ENCODE results near the gene SPA17.

The SPA17 gene

GRCh38 chr11:124662106-124662505 lies 11.6 kb upstream of the SPA17 start:
- no peak for DNase-seq (ENCODE audit: low read depth in 2 of 2, low spot score in 1 of 2)

- no peak for DNase-seq (ENCODE audit: low read depth in 2 of 2, low spot score in 1 of 2)
Measured at GRCh38 chr11:124663861-124664260, 9.8 kb upstream of the SPA17 start.

- DNase-seq (ENCODE audit: low read depth in 2 of 2, low spot score in 1 of 2), result no peak
Measured at GRCh38 chr11:124667601-124668000, 6.1 kb upstream of the SPA17 start.

- no peak for DNase-seq (ENCODE audit: low read depth in 2 of 2, low spot score in 1 of 2)
Measured at GRCh38 chr11:124669193-124669592, 4.5 kb upstream of the SPA17 start.

- DNase-seq (ENCODE audit: low read depth in 2 of 2, low spot score in 1 of 2), result no peak
Measured at GRCh38 chr11:124670732-124671131, 3.0 kb upstream of the SPA17 start.

- no peak for DNase-seq (ENCODE audit: low read depth in 2 of 2, low spot score in 1 of 2)
Measured at GRCh38 chr11:124672536-124673215, 1.0 kb upstream of the SPA17 start.

GRCh38 chr11:124674168-124674517 lies 439 bp downstream of the SPA17 start:
- DNase-seq (ENCODE audit: low read depth in 2 of 2, low spot score in 1 of 2), result no peak

GRCh38 chr11:124674571-124674970 lies 867 bp downstream of the SPA17 start:
- DNase-seq (ENCODE audit: low read depth in 2 of 2, low spot score in 1 of 2), result no peak

- no peak for DNase-seq (ENCODE audit: low read depth in 2 of 2, low spot score in 1 of 2)
Measured at GRCh38 chr11:124676386-124676785, 2.7 kb downstream of the SPA17 start.

GRCh38 chr11:124678416-124678815 lies 4.7 kb downstream of the SPA17 start:
- no peak for DNase-seq (ENCODE audit: low read depth in 2 of 2, low spot score in 1 of 2)

GRCh38 chr11:124681421-124681820 lies 7.7 kb downstream of the SPA17 start:
- no peak for DNase-seq (ENCODE audit: low read depth in 2 of 2, low spot score in 1 of 2)

GRCh38 chr11:124682443-124682842 lies 8.7 kb downstream of the SPA17 start:
- DNase-seq (ENCODE audit: low read depth in 2 of 2, low spot score in 1 of 2), result no peak

- no peak for DNase-seq (ENCODE audit: low read depth in 2 of 2, low spot score in 1 of 2)
Measured at GRCh38 chr11:124693142-124693541, 19.4 kb downstream of the SPA17 start.

GRCh38 chr11:124699547-124699946 lies 25.8 kb downstream of the SPA17 start:
- no peak for DNase-seq (ENCODE audit: low read depth in 2 of 2, low spot score in 1 of 2)

GRCh38 chr11:124700028-124700427 lies 26.3 kb downstream of the SPA17 start:
- DNase-seq (ENCODE audit: low read depth in 2 of 2, low spot score in 1 of 2), result no peak

GRCh38 chr11:124707829-124708228 lies 34.1 kb downstream of the SPA17 start:
- DNase-seq (ENCODE audit: low read depth in 2 of 2, low spot score in 1 of 2), result no peak

GRCh38 chr11:124712392-124712791 lies 38.7 kb downstream of the SPA17 start:
- no peak for DNase-seq (ENCODE audit: low read depth in 2 of 2, low spot score in 1 of 2)

- no peak for DNase-seq (ENCODE audit: low read depth in 2 of 2, low spot score in 1 of 2)
Measured at GRCh38 chr11:124716591-124716990, 42.9 kb downstream of the SPA17 start.

- no peak for DNase-seq (ENCODE audit: low read depth in 2 of 2, low spot score in 1 of 2)
Measured at GRCh38 chr11:124717421-124717785, 43.7 kb downstream of the SPA17 start.

GRCh38 chr11:124717786-124718651 lies 44.3 kb downstream of the SPA17 start:
- no peak for DNase-seq (ENCODE audit: low read depth in 2 of 2, low spot score in 1 of 2)

- no peak for DNase-seq (ENCODE audit: low read depth in 2 of 2, low spot score in 1 of 2)
Measured at GRCh38 chr11:124718801-124719200, 45.1 kb downstream of the SPA17 start.

GRCh38 chr11:124719534-124719933 lies 45.8 kb downstream of the SPA17 start:
- DNase-seq (ENCODE audit: low read depth in 2 of 2, low spot score in 1 of 2), result no peak

- DNase-seq (ENCODE audit: low read depth in 2 of 2, low spot score in 1 of 2), result no peak
Measured at GRCh38 chr11:124722176-124722575, 48.5 kb downstream of the SPA17 start.

Data from stimulated activated CD8-positive, alpha-beta memory T cell treated with anti-CD3 and anti-CD28 coated beads, Interleukin-4, amount 100 ng/mL, for 4 hours (primary cell).